ENCODE measurements around the gene SCARB2.

GRCh38 chr4:76153356-76153755, 60.3 kb downstream of the SCARB2 start:
- TF ChIP-seq POLR2AphosphoS5 (IDR thresholded peaks at IDR 0.05; ENCODE audit: low read depth, low read length) = no peak
- TF ChIP-seq, protein P1, sequence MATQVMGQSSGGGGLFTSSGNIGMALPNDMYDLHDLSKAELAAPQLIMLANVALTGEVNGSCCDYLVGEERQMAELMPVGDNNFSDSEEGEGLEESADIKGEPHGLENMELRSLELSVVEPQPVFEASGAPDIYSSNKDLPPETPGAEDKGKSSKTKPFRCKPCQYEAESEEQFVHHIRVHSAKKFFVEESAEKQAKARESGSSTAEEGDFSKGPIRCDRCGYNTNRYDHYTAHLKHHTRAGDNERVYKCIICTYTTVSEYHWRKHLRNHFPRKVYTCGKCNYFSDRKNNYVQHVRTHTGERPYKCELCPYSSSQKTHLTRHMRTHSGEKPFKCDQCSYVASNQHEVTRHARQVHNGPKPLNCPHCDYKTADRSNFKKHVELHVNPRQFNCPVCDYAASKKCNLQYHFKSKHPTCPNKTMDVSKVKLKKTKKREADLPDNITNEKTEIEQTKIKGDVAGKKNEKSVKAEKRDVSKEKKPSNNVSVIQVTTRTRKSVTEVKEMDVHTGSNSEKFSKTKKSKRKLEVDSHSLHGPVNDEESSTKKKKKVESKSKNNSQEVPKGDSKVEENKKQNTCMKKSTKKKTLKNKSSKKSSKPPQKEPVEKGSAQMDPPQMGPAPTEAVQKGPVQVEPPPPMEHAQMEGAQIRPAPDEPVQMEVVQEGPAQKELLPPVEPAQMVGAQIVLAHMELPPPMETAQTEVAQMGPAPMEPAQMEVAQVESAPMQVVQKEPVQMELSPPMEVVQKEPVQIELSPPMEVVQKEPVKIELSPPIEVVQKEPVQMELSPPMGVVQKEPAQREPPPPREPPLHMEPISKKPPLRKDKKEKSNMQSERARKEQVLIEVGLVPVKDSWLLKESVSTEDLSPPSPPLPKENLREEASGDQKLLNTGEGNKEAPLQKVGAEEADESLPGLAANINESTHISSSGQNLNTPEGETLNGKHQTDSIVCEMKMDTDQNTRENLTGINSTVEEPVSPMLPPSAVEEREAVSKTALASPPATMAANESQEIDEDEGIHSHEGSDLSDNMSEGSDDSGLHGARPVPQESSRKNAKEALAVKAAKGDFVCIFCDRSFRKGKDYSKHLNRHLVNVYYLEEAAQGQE (IDR thresholded peaks at IDR 0.05; ENCODE audit: low read depth) = no peak
- no peak for TF ChIP-seq POLR2A (IDR thresholded peaks at IDR 0.05; ENCODE audit: borderline replicate concordance, extremely low read depth, insufficient read depth, insufficient read length)
- no peak for TF ChIP-seq TCF7L2 (IDR thresholded peaks at IDR 0.05; ENCODE audit: borderline replicate concordance, extremely low read depth, insufficient read depth, insufficient read length)
- TF ChIP-seq, protein P2, sequence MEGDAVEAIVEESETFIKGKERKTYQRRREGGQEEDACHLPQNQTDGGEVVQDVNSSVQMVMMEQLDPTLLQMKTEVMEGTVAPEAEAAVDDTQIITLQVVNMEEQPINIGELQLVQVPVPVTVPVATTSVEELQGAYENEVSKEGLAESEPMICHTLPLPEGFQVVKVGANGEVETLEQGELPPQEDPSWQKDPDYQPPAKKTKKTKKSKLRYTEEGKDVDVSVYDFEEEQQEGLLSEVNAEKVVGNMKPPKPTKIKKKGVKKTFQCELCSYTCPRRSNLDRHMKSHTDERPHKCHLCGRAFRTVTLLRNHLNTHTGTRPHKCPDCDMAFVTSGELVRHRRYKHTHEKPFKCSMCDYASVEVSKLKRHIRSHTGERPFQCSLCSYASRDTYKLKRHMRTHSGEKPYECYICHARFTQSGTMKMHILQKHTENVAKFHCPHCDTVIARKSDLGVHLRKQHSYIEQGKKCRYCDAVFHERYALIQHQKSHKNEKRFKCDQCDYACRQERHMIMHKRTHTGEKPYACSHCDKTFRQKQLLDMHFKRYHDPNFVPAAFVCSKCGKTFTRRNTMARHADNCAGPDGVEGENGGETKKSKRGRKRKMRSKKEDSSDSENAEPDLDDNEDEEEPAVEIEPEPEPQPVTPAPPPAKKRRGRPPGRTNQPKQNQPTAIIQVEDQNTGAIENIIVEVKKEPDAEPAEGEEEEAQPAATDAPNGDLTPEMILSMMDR (IDR thresholded peaks at IDR 0.05 in 2 of 3, conservative IDR thresholded peaks at IDR 0.05 in 1 of 3; ENCODE audit: borderline replicate concordance in 1 of 3, insufficient read depth in 1 of 3, low read depth in 2 of 3, low read length in 2 of 3) = no peak
- no peak for TF ChIP-seq EZH2 (IDR thresholded peaks at IDR 0.05)
- no peak for TF ChIP-seq YY1 (IDR thresholded peaks at IDR 0.05; ENCODE audit: extremely low read depth, insufficient replicate concordance, low read depth, low read length)
- TF ChIP-seq CEBPB (IDR thresholded peaks at IDR 0.05; ENCODE audit: low read depth) = no peak
- TF ChIP-seq RAD21 (IDR thresholded peaks at IDR 0.05; ENCODE audit: low read depth) = no peak

All from HCT116 (cell line).